Natural killer cell (primary cell): ENCODE results near the gene BTBD10. TPM values are rescaled to one million over a fixed set of nuclear protein-coding genes. Genes with fewer than 3 reads are reported as not detected.

Source experiments
- ATAC-seq, 3 donors: fragments of 150-1000 bp in 2 of 3; fragments of 200-7000 bp in 1 of 3; cut with Tn5 transposase; 1 replicate in 1 of 3; 2 replicates in 2 of 3; pipeline ENCODE4 v1.10.0; 2021; ENCODE audit warnings: mild to moderate bottlenecking in 2 of 3, moderate library complexity in 2 of 3
- DNase-seq, 2 donors: peaks; one replicate each; pipeline versions ENCODE4 v3.0.0 to v3.0.0-alpha.2; 2013 to 2021; ENCODE audit warnings: mixed read lengths in 1 of 2
- H3K27ac ChIP-seq: one replicate; pipeline ENCODE4 v1.5.1; 2013; ENCODE audit warnings: mild to moderate bottlenecking, low read length
- H3K27me3 ChIP-seq: one replicate; pipeline ENCODE4 v1.6.1; 2013; ENCODE audit warnings: low read length; ENCODE audit not compliant: control insufficient read depth, insufficient read depth
- H3K36me3 ChIP-seq: one replicate; pipeline ENCODE4 v1.6.1; 2013; ENCODE audit warnings: low read length; ENCODE audit not compliant: control insufficient read depth, insufficient read depth
- H3K4me1 ChIP-seq: one replicate; pipeline ENCODE4 v1.6.1; 2013; ENCODE audit warnings: low read length; ENCODE audit not compliant: control insufficient read depth, insufficient read depth
- H3K4me3 ChIP-seq: one replicate; pipeline ENCODE4 v1.5.1; 2013; ENCODE audit warnings: low read length
- H3K9me3 ChIP-seq: one replicate; pipeline ENCODE4 v1.6.1; 2013; ENCODE audit warnings: low read length; ENCODE audit not compliant: control insufficient read depth, insufficient read depth
- H3K27ac Mint-ChIP-seq, 2 donors: one replicate each; pipeline ENCODE4 v1.8.0; 2022; ENCODE audit warnings: mild to moderate bottlenecking in 2 of 2, mixed read lengths in 2 of 2, moderate library complexity in 1 of 2
- H3K27me3 Mint-ChIP-seq, 2 donors: one replicate each; pipeline ENCODE4 v1.8.0; 2022; ENCODE audit warnings: low read depth in 2 of 2, mixed read lengths in 2 of 2
- H3K36me3 Mint-ChIP-seq: one replicate; pipeline ENCODE4 v1.8.0; 2022; ENCODE audit warnings: mixed read lengths
- H3K4me1 Mint-ChIP-seq, 2 donors: one replicate each; pipeline ENCODE4 v1.8.0; 2022; ENCODE audit warnings: mixed read lengths in 2 of 2
- H3K4me3 Mint-ChIP-seq: one replicate; pipeline ENCODE4 v1.8.0; 2022; ENCODE audit warnings: mild to moderate bottlenecking, moderate library complexity, mixed read lengths
- H3K9me3 Mint-ChIP-seq, 2 donors: one replicate each; pipeline ENCODE4 v1.8.0; 2022; ENCODE audit warnings: mixed read lengths in 2 of 2
- CTCF ChIP-seq: fragments of 200-600 bp; IDR thresholded peaks from one replicate; pipeline ENCODE4 v1.8.0; 2022; ENCODE audit warnings: antibody characterized with exemption
- WGBS: methylation state at CpG from one replicate; pipeline ENCODE4 v1.1.7; 2013; ENCODE audit warnings: missing lambda C conversion rate; ENCODE audit not compliant: insufficient coverage; 5-methylcytosine and 5-hydroxymethylcytosine counted together
- intact Hi-C: fragments of 100-400 bp; cut with micrococcal nuclease; formaldehyde crosslinking; loops from one replicate; pipeline ENCODE4 v1.14.2; 2022
- total RNA-seq, 4 donors: library from RNA; stranded (reverse); fragments of 120-200 nt in 1 of 4; gene quantifications; one replicate each; pipeline versions ENCODE4 v1.2.3 to v1.2.4, GENCODE V29; 2013 to 2022

The BTBD10 gene
- total RNA-seq, 3 donors from 2014 or later (not counting 1 experiment from before 2014, with no cell fraction given), result 18.0 to 26.9 (median 23.2) TPM

GRCh38 chr11:13355191-13355590 is 107.8 kb downstream of the BTBD10 start:
- H3K36me3 ChIP-seq, result peaks cover 68% of the 10 kb centered on the region
- intact Hi-C loops, result no loop called here
- H3K4me1 ChIP-seq, result no peaks in the 10 kb centered on the region
- no peaks in the 10 kb centered on the region for H3K9me3 ChIP-seq
- no peaks in the 10 kb centered on the region for H3K27me3 Mint-ChIP-seq
- peaks cover 16 to 26% of the 10 kb centered on the region in 2 donors for H3K4me1 Mint-ChIP-seq
- H3K27me3 ChIP-seq, result no peaks in the 10 kb centered on the region
- H3K27ac ChIP-seq, result no peak overlapping the region
- H3K4me3 ChIP-seq, result no peak overlapping the region
- 98% methylated on average over 4 of the region's 4 CpGs for WGBS
- H3K27ac Mint-ChIP-seq, result peak overlapping the region in 1 of 2 donors; percentile 36
- no peak overlapping the region for H3K4me3 Mint-ChIP-seq
- DNase-seq, result no peak
- no peaks in the 10 kb centered on the region for H3K9me3 Mint-ChIP-seq
- TF ChIP-seq CTCF, result no peak
- peaks cover 8% of the 10 kb centered on the region for H3K36me3 Mint-ChIP-seq
- no peak for ATAC-seq

GRCh38 chr11:13354335-13354734 is 108.7 kb downstream of the BTBD10 start:
- WGBS, result 97% methylated on average over 6 of the region's 6 CpGs
- Histone ChIP-seq H3K27ac (no peak overlapping the region), H3K36me3 (peaks cover 66% of the 10 kb centered on the region), H3K27me3 (no peaks in the 10 kb centered on the region), H3K4me1 (no peaks in the 10 kb centered on the region), H3K9me3 (no peaks in the 10 kb centered on the region), H3K4me3 (no peak overlapping the region)
- H3K27ac Mint-ChIP-seq, result peak overlapping the region; percentile 13 to 43
- DNase-seq, result no peak
- no peak for TF ChIP-seq CTCF
- H3K4me3 Mint-ChIP-seq, result no peak overlapping the region
- peaks cover 24 to 34% of the 10 kb centered on the region in 2 donors for H3K4me1 Mint-ChIP-seq
- intact Hi-C loops, result no loop called here
- H3K9me3 Mint-ChIP-seq, result no peaks in the 10 kb centered on the region
- no peaks in the 10 kb centered on the region for H3K27me3 Mint-ChIP-seq
- H3K36me3 Mint-ChIP-seq, result no peaks in the 10 kb centered on the region
- ATAC-seq, result no peak

GRCh38 chr11:13352711-13353110 is 110.3 kb downstream of the BTBD10 start:
- H3K9me3 Mint-ChIP-seq, result no peaks in the 10 kb centered on the region

More at GRCh38 chr11:13352711-13353110, 110.3 kb downstream of the BTBD10 start:
- no peak overlapping the region for H3K27ac Mint-ChIP-seq
- H3K4me1 Mint-ChIP-seq, result peaks cover 38 to 44% of the 10 kb centered on the region in 2 donors
- H3K27me3 Mint-ChIP-seq, result no peaks in the 10 kb centered on the region
- H3K4me3 Mint-ChIP-seq, result no peak overlapping the region
- intact Hi-C loops, result no loop called here
- H3K4me1 ChIP-seq, result peaks cover 10% of the 10 kb centered on the region
- peaks cover 52% of the 10 kb centered on the region for H3K36me3 ChIP-seq
- no peaks in the 10 kb centered on the region for H3K9me3 ChIP-seq
- no peaks in the 10 kb centered on the region for H3K27me3 ChIP-seq
- TF ChIP-seq CTCF, result no peak
- 90% methylated on average over 6 of the region's 6 CpGs for WGBS
- no peak for DNase-seq
- no peaks in the 10 kb centered on the region for H3K36me3 Mint-ChIP-seq
- no peak overlapping the region for H3K4me3 ChIP-seq
- no peak overlapping the region for H3K27ac ChIP-seq
- ATAC-seq, result no peak
